COLO668 (cell line): ENCODE results near the gene LCN2.
"Not testable (repeated sequence)": the region's sequence is repeated elsewhere in the genome, so short reads cannot be mapped to it uniquely, and the experiment has no call there.

Source experiments
- DNase-seq: peaks from one replicate; lab custom pipeline; 2025; ENCODE audit not compliant: unreplicated experiment; lab: John Stamatoyannopoulos, UW

Gene LCN2

GRCh38 chr9:128127568-128127989, 21.7 kb upstream of the LCN2 start, which contains the start of gene PTGES2:
TSS of gene PTGES2 (minus strand) at chr9:128127729. CDS start at chr9:128127717, 12 bp downstream.
- DNase-seq = peak; percentile 91

- peak; percentile 89 for DNase-seq
Measured at GRCh38 chr9:128127990-128128835, 21.0 kb upstream of the LCN2 start.

GRCh38 chr9:128128836-128129590, 20.2 kb upstream of the LCN2 start:
- DNase-seq = peak; percentile 39

- DNase-seq = not testable (repeated sequence)
Measured at GRCh38 chr9:128129976-128130590, 19.2 kb upstream of the LCN2 start.

GRCh38 chr9:128130651-128131050, 18.6 kb upstream of the LCN2 start:
- not testable (repeated sequence) for DNase-seq

- peak; percentile 38 for DNase-seq
Measured at GRCh38 chr9:128131346-128131745, 17.9 kb upstream of the LCN2 start.

- DNase-seq = peak; percentile 84
Measured at GRCh38 chr9:128132139-128132538, 17.1 kb upstream of the LCN2 start.

- not testable (repeated sequence) for DNase-seq
Measured at GRCh38 chr9:128135561-128135960, 13.7 kb upstream of the LCN2 start.

GRCh38 chr9:128136816-128137793, 12.1 kb upstream of the LCN2 start:
- no peak for DNase-seq

- DNase-seq = no peak
Measured at GRCh38 chr9:128138001-128138400, 11.3 kb upstream of the LCN2 start.

GRCh38 chr9:128139621-128140020, 9.6 kb upstream of the LCN2 start:
- no peak for DNase-seq

- no peak for DNase-seq
Measured at GRCh38 chr9:128141604-128142003, 7.6 kb upstream of the LCN2 start.

- no peak for DNase-seq
Measured at GRCh38 chr9:128142061-128142460, 7.2 kb upstream of the LCN2 start.

- DNase-seq = no peak
Measured at GRCh38 chr9:128142596-128142995, 6.7 kb upstream of the LCN2 start.

GRCh38 chr9:128143525-128144238, 5.6 kb upstream of the LCN2 start:
- DNase-seq = no peak

GRCh38 chr9:128144239-128145181, 4.7 kb upstream of the LCN2 start:
- no peak for DNase-seq

GRCh38 chr9:128145536-128145935, 3.7 kb upstream of the LCN2 start:
- no peak for DNase-seq

- DNase-seq = no peak
Measured at GRCh38 chr9:128145951-128146351, 3.3 kb upstream of the LCN2 start.
